Sigmoid colon (tissue), 4 donors: Measurements from ENCODE around the gene CHMP2A.

Source experiments
- EP300 ChIP-seq, 4 donors: sonication (generic); formaldehyde crosslinking; IDR thresholded peaks; one replicate each; pipeline ENCODE4 v1.6.1; 2017; ENCODE audit warnings: antibody characterized with exemption in 4 of 4
- POLR2A ChIP-seq, 2 donors: fragments of 450-650 bp; IDR thresholded peaks; one replicate each; pipeline ENCODE4 v1.6.1; 2016; ENCODE audit warnings: antibody characterized with exemption in 2 of 2, mild to moderate bottlenecking in 2 of 2, moderate library complexity in 2 of 2
- POLR2AphosphoS5 ChIP-seq, 4 donors: sonication (generic); formaldehyde crosslinking; IDR thresholded peaks; one replicate each; pipeline ENCODE4 v1.6.1; 2017; ENCODE audit warnings: antibody characterized with exemption in 4 of 4
- TF ChIP-seq, protein P1 (sequence below), 4 experiments: fragments of 450-650 bp in 3 of 4; fragments of 200-600 bp in 1 of 4; IDR thresholded peaks; one replicate each; pipeline ENCODE4 v1.5.1; 2016 to 2019; ENCODE audit warnings: antibody characterized with exemption in 4 of 4, mild to moderate bottlenecking in 3 of 4, moderate library complexity in 2 of 4

DNA sequence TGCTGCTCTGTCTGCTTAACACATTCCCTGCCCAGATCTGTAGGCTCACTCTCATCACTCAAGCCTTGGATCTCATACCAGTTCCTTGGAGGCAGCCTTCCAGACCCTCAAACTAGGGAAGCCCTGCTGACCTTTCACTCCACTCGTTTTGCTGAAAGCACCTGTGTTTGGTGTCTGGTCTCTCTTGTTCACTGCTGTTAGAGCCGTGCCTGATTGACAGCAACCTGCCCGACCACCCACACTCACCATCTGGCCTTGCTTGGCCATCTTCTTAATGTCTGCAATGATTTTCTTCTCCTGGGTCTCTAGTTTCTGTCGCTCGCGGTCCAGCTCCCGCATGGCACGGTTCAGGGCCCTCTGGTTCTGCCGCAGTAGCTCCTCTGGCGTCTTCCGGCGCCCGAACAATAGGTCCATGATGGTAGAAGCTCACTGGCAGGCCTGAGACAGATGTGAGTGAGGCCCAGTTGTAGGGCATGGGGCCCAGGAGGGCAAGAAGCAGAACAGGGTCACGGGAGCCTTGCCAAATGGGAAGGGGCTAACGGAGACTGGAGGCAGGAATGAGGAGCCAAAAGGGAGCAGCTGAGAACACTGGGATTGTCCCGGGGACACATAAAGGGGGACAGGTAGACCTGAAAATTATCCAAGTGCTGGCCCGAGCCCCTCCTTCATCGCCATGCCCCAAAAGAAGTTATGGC is 959 bp downstream of the CHMP2A start:
- TF ChIP-seq, protein P1, sequence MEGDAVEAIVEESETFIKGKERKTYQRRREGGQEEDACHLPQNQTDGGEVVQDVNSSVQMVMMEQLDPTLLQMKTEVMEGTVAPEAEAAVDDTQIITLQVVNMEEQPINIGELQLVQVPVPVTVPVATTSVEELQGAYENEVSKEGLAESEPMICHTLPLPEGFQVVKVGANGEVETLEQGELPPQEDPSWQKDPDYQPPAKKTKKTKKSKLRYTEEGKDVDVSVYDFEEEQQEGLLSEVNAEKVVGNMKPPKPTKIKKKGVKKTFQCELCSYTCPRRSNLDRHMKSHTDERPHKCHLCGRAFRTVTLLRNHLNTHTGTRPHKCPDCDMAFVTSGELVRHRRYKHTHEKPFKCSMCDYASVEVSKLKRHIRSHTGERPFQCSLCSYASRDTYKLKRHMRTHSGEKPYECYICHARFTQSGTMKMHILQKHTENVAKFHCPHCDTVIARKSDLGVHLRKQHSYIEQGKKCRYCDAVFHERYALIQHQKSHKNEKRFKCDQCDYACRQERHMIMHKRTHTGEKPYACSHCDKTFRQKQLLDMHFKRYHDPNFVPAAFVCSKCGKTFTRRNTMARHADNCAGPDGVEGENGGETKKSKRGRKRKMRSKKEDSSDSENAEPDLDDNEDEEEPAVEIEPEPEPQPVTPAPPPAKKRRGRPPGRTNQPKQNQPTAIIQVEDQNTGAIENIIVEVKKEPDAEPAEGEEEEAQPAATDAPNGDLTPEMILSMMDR (IDR thresholded peaks at IDR 0.05): no peak
- TF ChIP-seq POLR2A (IDR thresholded peaks at IDR 0.05) (no peak), EP300 (IDR thresholded peaks at IDR 0.05) (no peak), POLR2AphosphoS5 (IDR thresholded peaks at IDR 0.05) (no peak)
